ENCODE measurements around the gene SPSB3.

Gene SPSB3

GRCh38 chr16:1731603-1732002 is 50.8 kb downstream of the SPSB3 start:
- Histone ChIP-seq H3K36me3 (ENCODE audit: control insufficient read depth in 2 of 2, insufficient read depth in 2 of 2, low read length in 2 of 2) (peaks cover 32 to 50% of the 10 kb centered on the region in 2 donors), H3K27ac (ENCODE audit: low read length) (no peak overlapping the region), H3K4me3 (ENCODE audit: low read length in 2 of 2) (no peak overlapping the region), H3K9me3 (ENCODE audit: control insufficient read depth in 2 of 2, low read length in 2 of 2) (no peaks in the 10 kb centered on the region), H3K27me3 (ENCODE audit: control insufficient read depth in 1 of 2, insufficient read depth in 2 of 2, low read length in 2 of 2) (no peaks in the 10 kb centered on the region), H3K4me1 (ENCODE audit: control insufficient read depth, insufficient read depth, low read length) (peaks cover 4% of the 10 kb centered on the region), H3K9ac (ENCODE audit: low read length in 2 of 2) (no peak overlapping the region)

- peaks cover 34 to 54% of the 10 kb centered on the region in 2 donors for H3K36me3 ChIP-seq (ENCODE audit: control insufficient read depth in 2 of 2, insufficient read depth in 2 of 2, low read length in 2 of 2)
- no peak overlapping the region for H3K27ac ChIP-seq (ENCODE audit: low read length)
- no peak overlapping the region for H3K9ac ChIP-seq (ENCODE audit: low read length in 2 of 2)
- H3K4me1 ChIP-seq (ENCODE audit: control insufficient read depth, insufficient read depth, low read length), result peaks cover 6% of the 10 kb centered on the region
- no peaks in the 10 kb centered on the region for H3K9me3 ChIP-seq (ENCODE audit: control insufficient read depth in 2 of 2, low read length in 2 of 2)
- no peaks in the 10 kb centered on the region for H3K27me3 ChIP-seq (ENCODE audit: control insufficient read depth in 1 of 2, insufficient read depth in 2 of 2, low read length in 2 of 2)
- no peak overlapping the region for H3K4me3 ChIP-seq (ENCODE audit: low read length in 2 of 2)
These were observed 51.3 kb downstream of the SPSB3 start for GRCh38 chr16:1731073-1731472.

DNA sequence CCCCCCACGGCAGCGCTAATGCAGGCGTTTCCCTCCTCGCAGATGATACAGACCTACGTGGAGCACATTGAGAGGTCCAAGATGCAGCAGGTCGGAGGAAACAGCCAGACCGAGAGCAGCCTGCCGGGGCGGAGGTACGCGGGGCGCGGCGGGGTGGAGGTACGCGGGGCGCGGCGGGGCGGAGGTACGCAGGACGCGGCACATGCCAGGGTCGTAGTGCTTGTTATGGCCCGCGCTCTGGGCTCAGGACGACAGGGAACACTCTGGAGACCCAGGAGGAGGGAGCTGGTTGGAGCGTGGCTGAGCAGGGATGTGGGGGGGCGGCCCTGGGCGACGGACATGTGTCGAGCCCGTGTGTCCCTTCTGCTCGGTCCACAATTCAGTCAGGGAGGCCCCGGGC is 52.9 kb downstream of the SPSB3 start:
- H3K36me3 ChIP-seq (ENCODE audit: control insufficient read depth in 2 of 2, insufficient read depth in 2 of 2, low read length in 2 of 2), result peaks cover 32 to 50% of the 10 kb centered on the region in 2 donors
- no peaks in the 10 kb centered on the region for H3K27me3 ChIP-seq (ENCODE audit: control insufficient read depth in 1 of 2, insufficient read depth in 2 of 2, low read length in 2 of 2)
- peaks cover 6% of the 10 kb centered on the region for H3K4me1 ChIP-seq (ENCODE audit: control insufficient read depth, insufficient read depth, low read length)
- no peak overlapping the region for H3K4me3 ChIP-seq (ENCODE audit: low read length in 2 of 2)
- H3K9me3 ChIP-seq (ENCODE audit: control insufficient read depth in 2 of 2, low read length in 2 of 2), result no peaks in the 10 kb centered on the region
- no peak overlapping the region for H3K27ac ChIP-seq (ENCODE audit: low read length)
- H3K9ac ChIP-seq (ENCODE audit: low read length in 2 of 2), result no peak overlapping the region

GRCh38 chr16:1729026-1729425 is 53.3 kb downstream of the SPSB3 start:
- no peak overlapping the region for H3K9ac ChIP-seq (ENCODE audit: low read length in 2 of 2)
- no peak overlapping the region for H3K27ac ChIP-seq (ENCODE audit: low read length)
- H3K4me3 ChIP-seq (ENCODE audit: low read length in 2 of 2), result no peak overlapping the region
- H3K4me1 ChIP-seq (ENCODE audit: control insufficient read depth, insufficient read depth, low read length), result peaks cover 6% of the 10 kb centered on the region
- peaks cover 30 to 49% of the 10 kb centered on the region in 2 donors for H3K36me3 ChIP-seq (ENCODE audit: control insufficient read depth in 2 of 2, insufficient read depth in 2 of 2, low read length in 2 of 2)
- no peaks in the 10 kb centered on the region for H3K9me3 ChIP-seq (ENCODE audit: control insufficient read depth in 2 of 2, low read length in 2 of 2)
- no peaks in the 10 kb centered on the region for H3K27me3 ChIP-seq (ENCODE audit: control insufficient read depth in 1 of 2, insufficient read depth in 2 of 2, low read length in 2 of 2)

DNA sequence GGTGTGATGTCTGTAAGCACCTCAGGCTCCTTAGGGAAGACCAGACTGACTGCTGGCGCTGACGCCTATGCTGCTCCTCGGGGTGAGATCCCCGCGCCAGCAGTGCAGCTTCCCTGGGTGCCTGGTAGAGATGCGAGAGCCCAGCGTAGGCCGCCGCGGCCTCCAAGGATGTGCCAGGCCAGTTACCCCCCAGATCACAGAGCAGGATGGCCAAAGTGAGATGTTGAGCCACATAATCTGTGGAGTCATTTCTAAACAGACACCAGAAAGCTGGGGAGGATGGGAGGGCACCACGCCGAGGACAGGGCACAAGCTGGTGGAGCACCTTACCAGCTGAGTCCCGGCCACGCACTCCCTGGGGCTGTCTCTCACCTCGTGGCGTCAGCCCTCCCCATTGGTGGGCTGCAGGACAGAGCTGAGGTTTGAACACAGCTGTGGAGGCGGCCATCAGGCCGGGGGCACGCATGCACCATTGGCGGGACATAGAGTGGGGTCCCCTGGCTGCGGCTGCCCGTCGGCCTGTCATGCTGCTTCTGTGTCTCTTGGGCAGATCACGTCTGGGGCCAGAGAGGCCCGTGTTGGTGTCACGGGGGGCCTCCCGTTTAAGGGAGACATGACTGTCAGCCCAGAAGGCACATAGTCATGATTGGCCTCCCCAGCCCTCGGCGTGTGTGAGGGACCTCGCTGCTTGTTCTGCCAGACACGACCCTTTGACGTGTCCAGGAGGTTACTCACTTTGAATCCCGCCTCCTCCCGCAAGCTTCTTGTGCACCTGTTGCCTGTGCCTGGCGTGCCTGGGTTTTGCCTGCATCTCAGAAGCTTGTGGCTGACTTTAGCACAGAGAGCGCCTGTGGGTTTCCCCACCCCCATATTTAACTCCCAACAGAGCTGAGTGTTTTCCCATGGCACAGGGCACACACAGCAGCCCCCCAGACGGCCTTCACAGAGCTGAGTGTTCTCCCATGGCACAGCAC is 54.4 kb downstream of the SPSB3 start:
- Histone ChIP-seq H3K27ac (ENCODE audit: low read length) (no peak overlapping the region), H3K9ac (ENCODE audit: low read length in 2 of 2) (no peak overlapping the region), H3K9me3 (ENCODE audit: control insufficient read depth in 2 of 2, low read length in 2 of 2) (no peaks in the 10 kb centered on the region), H3K36me3 (ENCODE audit: control insufficient read depth in 2 of 2, insufficient read depth in 2 of 2, low read length in 2 of 2) (peaks cover 27 to 39% of the 10 kb centered on the region in 2 donors), H3K4me1 (ENCODE audit: control insufficient read depth, insufficient read depth, low read length) (peaks cover 8% of the 10 kb centered on the region), H3K4me3 (ENCODE audit: low read length in 2 of 2) (no peak overlapping the region), H3K27me3 (ENCODE audit: control insufficient read depth in 1 of 2, insufficient read depth in 2 of 2, low read length in 2 of 2) (no peaks in the 10 kb centered on the region)

Data from stomach smooth muscle (tissue), 2 donors.